OCI-LY3 (cell line): ENCODE measurements around the gene ADAM11.

Experiments
- H2AFZ ChIP-seq: fragments of 200-600, 300-600 bp; shearing (Covaris generic); 2 replicates; pipeline ENCODE4 v1.6.0; 2014; ENCODE audit warnings: antibody characterized with exemption, low read depth, low read length
- H3K27ac ChIP-seq: fragments of 200-600, 300-600 bp; sonication (generic); 2 replicates; pipeline ENCODE4 v1.5.1; 2014; ENCODE audit warnings: mild to moderate bottlenecking, low read length, moderate library complexity, mixed read lengths
- H3K27me3 ChIP-seq: fragments of 200-600, 300-600 bp; sonication (generic); 2 replicates; pipeline ENCODE4 v1.6.1; 2014; ENCODE audit warnings: low read depth, low read length, mixed read lengths
- H3K36me3 ChIP-seq: fragments of 200-600, 300-600 bp; sonication (generic); replicated peaks from 2 replicates; pipeline ENCODE3; 2014; ENCODE audit warnings: low read depth, low read length, mixed read lengths
- H3K4me1 ChIP-seq: fragments of 300-600, 200-600 bp; sonication (generic); 2 replicates; pipeline ENCODE4 v1.6.1; 2014; ENCODE audit warnings: low read length, mixed read lengths
- H3K4me2 ChIP-seq: fragments of 200-600, 300-600 bp; sonication (generic); 2 replicates; pipeline ENCODE4 v1.6.1; 2014; ENCODE audit warnings: low read length, mixed read lengths
- H3K4me3 ChIP-seq: fragments of 300-600, 200-600 bp; sonication (generic); 2 replicates; pipeline ENCODE4 v1.5.1; 2014; ENCODE audit warnings: antibody characterized with exemption, mild to moderate bottlenecking, low read length, moderate library complexity
- H3K79me2 ChIP-seq: fragments of 300-600, 200-600 bp; shearing (Covaris generic); 2 replicates; pipeline ENCODE4 v1.6.1; 2014; ENCODE audit warnings: mild to moderate bottlenecking, low read length, mixed read lengths
- H3K9ac ChIP-seq: fragments of 300-600, 200-600 bp; shearing (Covaris generic); 2 replicates; pipeline ENCODE4 v1.6.0; 2014; ENCODE audit warnings: mild to moderate bottlenecking, low read length, moderate library complexity
- H3K9me3 ChIP-seq: fragments of 200-600, 300-600 bp; shearing (Covaris generic); 2 replicates; pipeline ENCODE4 v1.6.1; 2014; ENCODE audit warnings: low read length, mixed read lengths; ENCODE audit not compliant: insufficient read depth
- H4K20me1 ChIP-seq: fragments of 200-600, 300-600 bp; sonication (generic); 2 replicates; pipeline ENCODE4 v1.6.1; 2016; ENCODE audit warnings: low read length, mixed read lengths; ENCODE audit not compliant: insufficient read depth
- EZH2phosphoT487 ChIP-seq: fragments of 200-600 bp; shearing (Covaris generic); IDR thresholded peaks from 2 replicates; pipeline ENCODE4 v1.6.1; 2018; ENCODE audit warnings: antibody characterized with exemption, mixed run types, low read depth
- TF ChIP-seq, protein P1 (sequence below): fragments of 200-600, 300-600 bp; sonication (generic); IDR thresholded peaks from 2 replicates; pipeline ENCODE4 v1.5.1; 2014; ENCODE audit warnings: antibody characterized with exemption, low read length, low read depth

The ADAM11 gene

DNA sequence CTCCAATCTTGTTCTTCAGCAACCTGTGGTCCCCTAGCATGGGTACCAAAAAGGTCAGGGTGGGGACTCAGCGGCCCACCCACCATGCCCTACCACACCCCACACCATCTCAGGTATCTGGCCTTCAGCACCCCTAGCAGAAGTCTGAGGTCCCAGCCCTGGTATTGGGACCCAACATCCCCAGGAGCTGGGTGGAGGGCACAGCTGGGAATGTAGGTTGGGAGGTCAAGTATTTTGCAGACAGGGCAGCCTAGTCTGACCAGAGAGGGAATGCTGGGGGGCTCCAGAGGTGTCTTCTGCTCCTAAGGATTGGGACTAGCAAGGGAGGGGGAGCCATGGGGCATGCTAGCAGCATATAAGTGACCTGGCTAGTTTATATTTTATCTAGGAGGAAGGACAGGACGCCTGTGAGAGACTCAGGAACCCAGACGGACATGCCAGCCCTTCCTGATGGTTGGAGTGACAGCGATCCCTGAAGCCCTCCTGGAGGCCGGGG is 822 bp upstream of the ADAM11 start:
- Histone ChIP-seq H3K4me1 (no peaks in the 10 kb centered on the region), H3K4me2 (no peak overlapping the region), H3K4me3 (no peak overlapping the region), H3K27me3 (no peaks in the 10 kb centered on the region), H3K9ac (no peak overlapping the region), H3K36me3 (no peaks in the 10 kb centered on the region), H3K79me2 (no peaks in the 10 kb centered on the region), H3K9me3 (no peaks in the 10 kb centered on the region), H3K27ac (no peak overlapping the region), H2AFZ (no peak overlapping the region), H4K20me1 (no peaks in the 10 kb centered on the region)
- TF ChIP-seq, protein P1, sequence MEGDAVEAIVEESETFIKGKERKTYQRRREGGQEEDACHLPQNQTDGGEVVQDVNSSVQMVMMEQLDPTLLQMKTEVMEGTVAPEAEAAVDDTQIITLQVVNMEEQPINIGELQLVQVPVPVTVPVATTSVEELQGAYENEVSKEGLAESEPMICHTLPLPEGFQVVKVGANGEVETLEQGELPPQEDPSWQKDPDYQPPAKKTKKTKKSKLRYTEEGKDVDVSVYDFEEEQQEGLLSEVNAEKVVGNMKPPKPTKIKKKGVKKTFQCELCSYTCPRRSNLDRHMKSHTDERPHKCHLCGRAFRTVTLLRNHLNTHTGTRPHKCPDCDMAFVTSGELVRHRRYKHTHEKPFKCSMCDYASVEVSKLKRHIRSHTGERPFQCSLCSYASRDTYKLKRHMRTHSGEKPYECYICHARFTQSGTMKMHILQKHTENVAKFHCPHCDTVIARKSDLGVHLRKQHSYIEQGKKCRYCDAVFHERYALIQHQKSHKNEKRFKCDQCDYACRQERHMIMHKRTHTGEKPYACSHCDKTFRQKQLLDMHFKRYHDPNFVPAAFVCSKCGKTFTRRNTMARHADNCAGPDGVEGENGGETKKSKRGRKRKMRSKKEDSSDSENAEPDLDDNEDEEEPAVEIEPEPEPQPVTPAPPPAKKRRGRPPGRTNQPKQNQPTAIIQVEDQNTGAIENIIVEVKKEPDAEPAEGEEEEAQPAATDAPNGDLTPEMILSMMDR, result no peak
- no peak for TF ChIP-seq EZH2phosphoT487

DNA sequence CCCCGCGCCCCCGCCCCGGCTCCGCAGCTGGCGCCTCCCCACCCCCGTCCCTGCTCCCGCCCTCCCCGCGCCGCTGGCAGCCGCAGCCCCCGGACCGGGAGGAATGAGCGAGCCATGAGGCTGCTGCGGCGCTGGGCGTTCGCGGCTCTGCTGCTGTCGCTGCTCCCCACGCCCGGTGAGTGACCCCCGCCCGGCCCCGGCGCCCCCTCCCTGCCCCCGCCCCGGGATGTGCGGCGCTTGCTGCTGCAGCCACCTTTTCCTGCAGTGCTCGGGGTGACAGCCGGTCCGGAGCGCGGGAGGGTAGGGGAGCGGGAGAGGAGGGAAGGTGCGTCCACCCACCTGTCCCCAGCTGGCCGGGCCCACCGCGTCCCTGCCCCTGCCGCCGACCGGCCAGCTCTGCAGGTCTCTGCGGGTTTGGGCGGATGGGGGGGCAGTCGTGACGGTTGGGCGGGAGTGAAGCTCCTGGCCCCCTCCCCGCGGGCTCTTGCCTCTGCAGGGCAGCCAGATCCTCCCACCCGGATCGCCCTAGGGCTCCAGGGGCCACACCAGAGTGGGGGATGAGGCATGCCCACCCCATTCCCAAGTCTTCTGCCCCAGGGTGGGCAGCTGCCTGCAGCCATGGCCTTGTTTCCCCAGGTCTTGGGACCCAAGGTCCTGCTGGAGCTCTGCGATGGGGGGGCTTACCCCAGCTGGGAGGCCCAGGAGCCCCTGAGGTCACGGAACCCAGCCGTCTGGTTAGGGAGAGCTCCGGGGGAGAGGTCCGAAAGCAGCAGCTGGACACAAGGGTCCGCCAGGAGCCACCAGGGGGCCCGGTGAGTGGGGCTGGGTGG is 513 bp downstream of the ADAM11 start:
- TF ChIP-seq, protein P1, result no peak
- TF ChIP-seq EZH2phosphoT487, result no peak
- Histone ChIP-seq H2AFZ (no peak overlapping the region), H3K27me3 (no peaks in the 10 kb centered on the region), H3K4me2 (peak overlapping the region; percentile 12), H3K9me3 (no peaks in the 10 kb centered on the region), H3K9ac (no peak overlapping the region), H4K20me1 (no peaks in the 10 kb centered on the region), H3K4me1 (no peaks in the 10 kb centered on the region), H3K79me2 (no peaks in the 10 kb centered on the region), H3K36me3 (no peaks in the 10 kb centered on the region), H3K27ac (no peak overlapping the region), H3K4me3 (peak overlapping the region; percentile 1; the same call in 1 of the 2 replicates)

- H3K27ac ChIP-seq, result no peak overlapping the region
- no peaks in the 10 kb centered on the region for H3K36me3 ChIP-seq
- H3K79me2 ChIP-seq, result no peaks in the 10 kb centered on the region
- TF ChIP-seq, protein P1, result no peak
- TF ChIP-seq EZH2phosphoT487, result no peak
- H3K27me3 ChIP-seq, result no peaks in the 10 kb centered on the region
- H3K9ac ChIP-seq, result no peak overlapping the region
- H2AFZ ChIP-seq, result no peak overlapping the region
- H4K20me1 ChIP-seq, result no peaks in the 10 kb centered on the region
- no peak overlapping the region for H3K4me2 ChIP-seq
- no peaks in the 10 kb centered on the region for H3K9me3 ChIP-seq
- no peaks in the 10 kb centered on the region for H3K4me1 ChIP-seq
- H3K4me3 ChIP-seq, result no peak overlapping the region
Observed at GRCh38 chr17:44759916-44760243, 1.1 kb downstream of the ADAM11 start.

- Histone ChIP-seq H4K20me1 (no peaks in the 10 kb centered on the region), H3K79me2 (no peaks in the 10 kb centered on the region), H3K27me3 (no peaks in the 10 kb centered on the region), H3K9ac (no peak overlapping the region), H3K9me3 (no peaks in the 10 kb centered on the region), H3K27ac (no peak overlapping the region), H3K4me1 (no peaks in the 10 kb centered on the region), H2AFZ (no peak overlapping the region), H3K36me3 (no peaks in the 10 kb centered on the region), H3K4me2 (no peak overlapping the region), H3K4me3 (no peak overlapping the region)
- TF ChIP-seq EZH2phosphoT487, result no peak
- TF ChIP-seq, protein P1, result no peak
Observed at GRCh38 chr17:44760474-44761308, 1.9 kb downstream of the ADAM11 start.
